AG09309 (cell line): ENCODE results near the gene TLCD3B.
A peak's percentile ranks its signal among the peaks of the same experiment; 100 is the strongest.

Source experiments
- DNase-seq: peaks from one replicate; pipeline ENCODE4 v3.0.0-alpha.2; 2010; ENCODE audit warnings: low read depth
- H3K4me3 ChIP-seq: 2 replicates; pipeline ENCODE4 v1.5.1; 2011; ENCODE audit warnings: mild to moderate bottlenecking, low read depth, low read length, moderate library complexity; ENCODE audit not compliant: control insufficient read depth
- CTCF ChIP-seq: IDR thresholded peaks from 2 replicates; pipeline ENCODE4 v1.5.1; 2011; ENCODE audit warnings: mild to moderate bottlenecking, low read depth, low read length, inconsistent platforms; ENCODE audit not compliant: insufficient read depth, control insufficient read depth; ENCODE audit errors: missing control alignments

TLCD3B gene

GRCh38 chr16:30030841-30031413 lies at the start of gene TLCD3B:
TSS of gene TLCD3B (minus strand) at chr16:30031271. CDS start at chr16:30030527, 744 bp downstream.
- DNase-seq, result no peak
- H3K4me3 ChIP-seq, result no peak within 1 kb of the TSS
- no peak for TF ChIP-seq CTCF

- no peak for TF ChIP-seq CTCF
- no peak overlapping the region for H3K4me3 ChIP-seq
- DNase-seq, result no peak
Measured at GRCh38 chr16:30079480-30079879, 48.4 kb upstream of the TLCD3B start.

- no peak overlapping the region for H3K4me3 ChIP-seq
- TF ChIP-seq CTCF, result no peak
- no peak for DNase-seq
Measured at GRCh38 chr16:30078744-30079143, 47.7 kb upstream of the TLCD3B start.

- DNase-seq, result no peak
- TF ChIP-seq CTCF, result no peak
- H3K4me3 ChIP-seq, result no peak overlapping the region; the same call in 1 of the 2 replicates
Measured at GRCh38 chr16:30077656-30078055, 46.6 kb upstream of the TLCD3B start.

GRCh38 chr16:30076276-30076791 lies 45.3 kb upstream of the TLCD3B start:
- peak overlapping the region; percentile 95 for H3K4me3 ChIP-seq
- no peak for DNase-seq
- no peak for TF ChIP-seq CTCF

- DNase-seq, result no peak
- peak within 1 kb of the TSS; percentile 95 for H3K4me3 ChIP-seq
- no peak for TF ChIP-seq CTCF
Measured at GRCh38 chr16:30075503-30076275, 44.6 kb upstream of the TLCD3B start, which contains the start of gene PPP4C. TSS of gene PPP4C (plus strand) at chr16:30075994. CDS start at chr16:30076378, 384 bp downstream.
